Gastrocnemius medialis (tissue), 4 donors: ENCODE measurements around the gene ETHE1.

ENCODE experiments used
- POLR2A ChIP-seq, 2 donors: fragments of 450-650 bp; IDR thresholded peaks; one replicate each; pipeline ENCODE4 v1.6.1; 2017; ENCODE audit warnings: antibody characterized with exemption in 2 of 2, mild to moderate bottlenecking in 2 of 2, moderate library complexity in 2 of 2
- TF ChIP-seq, protein P1 (sequence below), 5 experiments: fragments of 450-650 bp in 3 of 5; fragments of 200-600 bp in 2 of 5; sonication (generic) in 2 of 5; IDR thresholded peaks in 4 of 5; conservative IDR thresholded peaks in 1 of 5; 1 replicate in 4 of 5; 2 replicates in 1 of 5; pipeline ENCODE4 v1.5.1; 2016 to 2019; ENCODE audit warnings: antibody characterized with exemption in 5 of 5, mild to moderate bottlenecking in 3 of 5, moderate library complexity in 3 of 5

DNA sequence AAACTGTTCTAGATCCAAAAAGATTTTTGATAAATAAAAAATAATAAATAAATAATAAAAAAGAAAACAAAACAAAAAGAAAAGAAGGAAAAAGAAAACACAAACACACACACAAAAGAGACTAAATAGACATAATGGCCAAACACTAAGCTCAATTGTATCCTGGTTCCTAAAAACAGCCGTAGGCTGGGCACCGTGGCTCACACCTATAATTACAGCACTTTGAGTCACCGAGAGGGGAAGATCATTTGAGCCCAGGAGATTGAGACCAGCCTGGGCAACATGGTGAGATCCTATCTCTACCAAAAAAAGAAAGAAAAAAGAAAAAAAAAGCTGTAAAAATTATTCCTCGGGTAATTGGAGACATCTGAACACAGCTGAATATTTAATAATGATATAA, 8.9 kb downstream of the ETHE1 start:
- no peak for TF ChIP-seq POLR2A (IDR thresholded peaks at IDR 0.05)
- TF ChIP-seq, protein P1, sequence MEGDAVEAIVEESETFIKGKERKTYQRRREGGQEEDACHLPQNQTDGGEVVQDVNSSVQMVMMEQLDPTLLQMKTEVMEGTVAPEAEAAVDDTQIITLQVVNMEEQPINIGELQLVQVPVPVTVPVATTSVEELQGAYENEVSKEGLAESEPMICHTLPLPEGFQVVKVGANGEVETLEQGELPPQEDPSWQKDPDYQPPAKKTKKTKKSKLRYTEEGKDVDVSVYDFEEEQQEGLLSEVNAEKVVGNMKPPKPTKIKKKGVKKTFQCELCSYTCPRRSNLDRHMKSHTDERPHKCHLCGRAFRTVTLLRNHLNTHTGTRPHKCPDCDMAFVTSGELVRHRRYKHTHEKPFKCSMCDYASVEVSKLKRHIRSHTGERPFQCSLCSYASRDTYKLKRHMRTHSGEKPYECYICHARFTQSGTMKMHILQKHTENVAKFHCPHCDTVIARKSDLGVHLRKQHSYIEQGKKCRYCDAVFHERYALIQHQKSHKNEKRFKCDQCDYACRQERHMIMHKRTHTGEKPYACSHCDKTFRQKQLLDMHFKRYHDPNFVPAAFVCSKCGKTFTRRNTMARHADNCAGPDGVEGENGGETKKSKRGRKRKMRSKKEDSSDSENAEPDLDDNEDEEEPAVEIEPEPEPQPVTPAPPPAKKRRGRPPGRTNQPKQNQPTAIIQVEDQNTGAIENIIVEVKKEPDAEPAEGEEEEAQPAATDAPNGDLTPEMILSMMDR (IDR thresholded peaks at IDR 0.05 in 4 of 5, conservative IDR thresholded peaks at IDR 0.05 in 1 of 5): no peak
